HG03460 (cell line): ENCODE data around the gene SHANK3.
"Not testable (repeated sequence)": the region's sequence is repeated elsewhere in the genome, so short reads cannot be mapped to it uniquely, and the experiment has no call there.

Experiments
- ATAC-seq: cut with Tn5 transposase; IDR thresholded peaks from one replicate; pipeline ENCODE4 v1.9.1; 2021; ENCODE audit not compliant: unreplicated experiment

The SHANK3 gene

DNA sequence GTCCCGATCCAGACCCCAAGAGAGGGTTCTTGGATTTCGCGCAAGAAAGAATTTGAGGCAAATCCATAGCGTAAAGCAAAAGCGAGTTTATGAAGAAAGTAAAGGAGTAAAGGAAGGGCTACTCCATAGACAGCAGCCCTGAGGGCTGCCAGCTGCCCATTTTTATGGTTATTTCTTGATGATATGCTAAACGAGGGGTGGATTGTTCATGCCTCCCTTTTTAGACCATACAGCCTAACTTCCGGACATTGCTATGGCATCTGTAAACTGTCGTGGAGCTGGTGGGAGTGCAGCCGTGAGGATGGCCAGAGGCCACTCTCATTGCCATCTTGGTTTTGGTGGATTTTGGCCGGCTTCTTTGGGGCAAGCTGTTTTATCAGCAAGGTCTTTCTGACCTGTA, 19.4 kb upstream of the SHANK3 start:
- ATAC-seq: no peak

DNA sequence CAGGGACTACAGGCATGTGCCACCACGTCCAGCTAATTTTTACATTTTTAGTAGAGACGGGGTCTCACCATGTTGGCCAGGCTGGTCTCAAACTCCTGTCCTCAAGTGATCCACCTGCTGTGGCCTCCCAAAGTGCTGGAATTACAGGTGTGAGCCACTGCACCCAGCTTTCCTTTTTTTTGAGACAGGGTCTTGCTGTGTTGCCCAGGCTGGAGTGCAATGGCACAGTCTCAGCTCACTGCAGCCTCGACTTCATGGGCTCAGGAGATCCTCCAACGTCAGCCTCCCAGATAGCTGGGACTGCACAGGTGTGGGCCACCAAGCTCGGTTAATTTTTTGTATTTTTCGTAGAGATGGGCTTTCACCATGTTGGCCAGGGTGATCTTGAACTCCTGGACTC, 18.0 kb upstream of the SHANK3 start:
- ATAC-seq: not testable (repeated sequence)

- ATAC-seq: no peak
These were observed 16.2 kb upstream of the SHANK3 start for GRCh38 chr22:50656122-50657070.

GRCh38 chr22:50657925-50658324, 14.7 kb upstream of the SHANK3 start:
- no peak for ATAC-seq

- not testable (repeated sequence) for ATAC-seq
These were observed 12.9 kb upstream of the SHANK3 start for GRCh38 chr22:50659711-50660110.

GRCh38 chr22:50660306-50660705, 12.3 kb upstream of the SHANK3 start:
- no peak for ATAC-seq

GRCh38 chr22:50665212-50665611, 7.4 kb upstream of the SHANK3 start:
- no peak for ATAC-seq

DNA sequence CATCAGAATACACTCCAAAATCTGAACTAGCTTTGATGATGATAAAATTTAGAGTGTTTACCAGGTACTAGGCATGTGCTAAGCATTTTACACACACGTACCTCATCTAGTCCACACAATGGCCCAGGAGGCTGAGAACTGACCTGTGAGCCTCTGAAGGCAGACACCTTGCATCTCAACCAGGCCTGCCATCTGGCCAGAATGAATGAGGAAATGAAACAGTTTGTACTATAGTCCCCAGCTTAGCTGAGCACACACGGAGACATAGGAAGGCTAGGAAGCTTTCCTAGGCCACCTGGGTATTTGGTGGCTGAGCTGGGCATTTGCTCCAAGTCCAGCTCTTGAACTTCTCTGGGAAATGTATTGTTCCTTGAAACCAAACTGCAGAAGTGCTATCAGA, 6.9 kb upstream of the SHANK3 start:
- no peak for ATAC-seq

- no peak for ATAC-seq
These were observed 2.1 kb upstream of the SHANK3 start for GRCh38 chr22:50670513-50670912.

- ATAC-seq: no peak
These were observed 1.6 kb upstream of the SHANK3 start for GRCh38 chr22:50670914-50671538.

DNA sequence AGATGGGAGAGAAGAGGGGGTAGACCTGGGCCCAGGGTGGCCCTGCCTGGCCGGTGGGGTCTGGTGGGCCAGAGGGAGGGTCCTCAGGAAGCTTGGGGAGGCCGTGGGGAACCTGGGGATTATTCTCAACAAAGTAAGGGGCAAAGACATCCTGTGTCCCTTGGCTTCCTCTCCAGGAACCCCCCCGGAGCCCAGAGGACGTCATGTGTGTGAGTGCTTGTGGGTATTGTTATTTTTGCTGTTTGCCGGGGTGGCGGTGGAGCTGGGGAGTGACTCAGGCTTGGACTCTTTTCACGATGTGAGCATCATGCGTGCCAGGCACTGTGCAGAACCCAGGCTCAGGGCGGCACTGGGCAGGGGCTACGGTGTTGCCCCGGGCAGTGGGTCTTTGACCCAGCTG, 982 bp upstream of the SHANK3 start:
- no peak for ATAC-seq

DNA sequence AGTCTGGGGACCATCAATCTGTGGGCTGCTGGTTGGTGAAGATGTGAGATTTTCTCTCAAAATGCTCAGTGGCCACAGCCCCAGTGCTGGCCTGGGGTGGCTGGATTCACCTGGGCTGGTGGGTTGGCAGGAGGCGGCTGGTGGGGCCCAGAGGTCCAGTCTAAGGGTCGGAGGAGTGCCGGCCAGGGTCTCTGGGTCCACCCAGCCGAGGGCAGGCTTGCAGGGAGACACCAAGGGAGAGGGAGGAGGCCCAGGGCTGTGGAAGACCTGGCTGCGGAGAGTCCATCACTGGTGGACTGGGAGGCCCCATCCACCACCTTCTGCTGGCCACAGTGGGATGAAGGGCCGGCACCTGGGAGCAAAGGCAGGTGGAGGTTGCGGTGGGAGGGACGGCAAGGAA, 582 bp upstream of the SHANK3 start:
- no peak for ATAC-seq

DNA sequence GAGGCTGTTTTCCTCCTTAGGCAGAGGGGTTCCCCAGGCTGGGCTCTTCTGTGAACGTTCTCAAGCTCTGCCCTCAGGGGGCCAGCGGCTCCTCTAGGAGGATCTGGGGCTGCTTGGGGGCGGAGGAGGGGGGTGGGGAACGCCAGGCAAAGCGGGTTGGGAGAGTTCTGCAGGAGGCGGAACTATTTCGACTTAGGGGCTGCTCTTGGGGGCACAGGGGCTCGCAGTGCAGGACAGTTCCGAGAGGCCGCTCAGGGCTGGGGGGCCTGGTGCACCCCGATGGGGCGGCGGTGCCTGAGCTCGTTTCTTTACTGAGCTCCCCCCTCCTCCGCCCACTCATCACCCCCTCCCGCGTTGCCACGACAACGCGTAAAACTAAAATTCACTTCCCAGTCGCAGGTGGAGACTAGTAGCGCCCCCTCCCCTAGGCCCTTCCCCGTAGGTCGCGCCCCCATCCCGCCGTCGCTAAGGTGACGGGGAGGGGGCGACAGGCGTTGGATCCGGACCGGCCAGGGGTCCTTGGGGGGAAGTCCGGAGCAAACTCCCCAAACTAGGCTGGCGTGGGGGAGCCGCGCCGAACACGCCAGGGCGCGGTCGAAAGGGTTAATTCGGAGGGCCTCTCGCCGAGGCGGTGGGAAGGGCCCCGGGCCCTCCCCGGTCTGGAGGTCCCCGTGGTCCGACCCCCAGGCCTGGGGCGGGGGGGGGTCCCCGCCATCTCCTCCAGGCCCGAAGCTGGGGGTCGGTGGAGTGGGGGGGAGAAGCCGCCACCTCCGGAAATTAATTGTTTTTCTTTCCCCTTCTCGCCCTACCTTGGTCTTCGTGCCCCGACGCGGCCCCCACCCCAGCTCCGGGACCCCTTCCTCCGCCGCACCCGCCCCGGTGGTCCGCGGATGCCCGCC, 857 bp downstream of the SHANK3 start:
- no peak for ATAC-seq

DNA sequence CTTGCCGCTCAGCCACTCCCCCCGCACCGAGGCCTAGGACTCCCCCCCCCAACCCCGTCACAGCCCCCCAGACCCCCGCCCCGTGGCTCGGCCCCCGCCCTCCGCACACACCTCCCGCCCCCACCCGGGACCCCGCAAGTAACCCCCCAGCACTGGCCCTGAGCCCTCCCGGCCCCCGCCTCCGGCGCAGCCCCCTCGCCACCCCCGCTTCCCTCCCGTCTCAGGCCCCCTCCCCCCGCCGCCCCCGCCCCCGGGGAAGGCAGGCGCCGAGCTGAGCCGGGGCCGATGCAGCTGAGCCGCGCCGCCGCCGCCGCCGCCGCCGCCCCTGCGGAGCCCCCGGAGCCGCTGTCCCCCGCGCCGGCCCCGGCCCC, 1.5 kb downstream of the SHANK3 start:
- no peak for ATAC-seq

DNA sequence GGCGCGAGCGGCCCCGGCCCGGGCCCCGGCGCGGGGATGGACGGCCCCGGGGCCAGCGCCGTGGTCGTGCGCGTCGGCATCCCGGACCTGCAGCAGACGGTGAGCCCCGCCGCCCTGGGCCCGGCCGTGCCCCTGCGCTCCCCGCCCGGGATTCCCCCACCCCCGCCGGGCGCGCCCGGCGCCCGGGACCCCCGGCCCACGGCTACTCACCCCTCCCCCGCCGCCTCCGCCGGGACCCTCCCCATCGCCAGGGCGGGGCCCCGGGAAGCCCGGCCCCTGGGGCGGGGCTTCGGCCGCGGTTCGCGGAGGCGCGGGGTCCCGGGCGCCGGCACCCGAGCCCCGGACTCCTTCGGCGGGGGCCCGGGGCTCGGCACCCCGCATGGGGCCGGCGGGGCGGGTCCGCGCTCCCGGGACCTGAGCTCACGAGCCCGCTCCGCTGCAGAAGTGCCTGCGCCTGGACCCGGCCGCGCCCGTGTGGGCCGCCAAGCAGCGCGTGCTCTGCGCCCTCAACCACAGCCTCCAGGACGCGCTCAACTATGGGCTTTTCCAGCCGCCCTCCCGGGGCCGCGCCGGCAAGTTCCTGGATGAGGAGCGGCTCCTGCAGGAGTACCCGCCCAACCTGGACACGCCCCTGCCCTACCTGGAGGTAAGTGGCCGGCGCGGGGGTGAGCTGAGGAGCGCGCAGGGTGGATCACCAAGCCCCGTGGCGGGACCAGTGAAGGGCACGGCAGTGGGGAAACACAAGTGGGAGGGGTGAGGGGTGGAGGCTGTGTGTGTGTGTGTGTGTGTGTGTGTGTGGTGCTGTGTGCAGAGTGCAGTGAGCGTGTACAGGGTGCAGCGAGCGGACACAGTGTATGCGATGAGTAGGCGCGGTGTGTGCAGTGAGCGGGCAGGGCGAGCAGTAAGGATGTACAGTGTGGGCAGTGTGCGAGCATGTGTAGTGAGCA, 2.3 kb downstream of the SHANK3 start:
- ATAC-seq: no peak

DNA sequence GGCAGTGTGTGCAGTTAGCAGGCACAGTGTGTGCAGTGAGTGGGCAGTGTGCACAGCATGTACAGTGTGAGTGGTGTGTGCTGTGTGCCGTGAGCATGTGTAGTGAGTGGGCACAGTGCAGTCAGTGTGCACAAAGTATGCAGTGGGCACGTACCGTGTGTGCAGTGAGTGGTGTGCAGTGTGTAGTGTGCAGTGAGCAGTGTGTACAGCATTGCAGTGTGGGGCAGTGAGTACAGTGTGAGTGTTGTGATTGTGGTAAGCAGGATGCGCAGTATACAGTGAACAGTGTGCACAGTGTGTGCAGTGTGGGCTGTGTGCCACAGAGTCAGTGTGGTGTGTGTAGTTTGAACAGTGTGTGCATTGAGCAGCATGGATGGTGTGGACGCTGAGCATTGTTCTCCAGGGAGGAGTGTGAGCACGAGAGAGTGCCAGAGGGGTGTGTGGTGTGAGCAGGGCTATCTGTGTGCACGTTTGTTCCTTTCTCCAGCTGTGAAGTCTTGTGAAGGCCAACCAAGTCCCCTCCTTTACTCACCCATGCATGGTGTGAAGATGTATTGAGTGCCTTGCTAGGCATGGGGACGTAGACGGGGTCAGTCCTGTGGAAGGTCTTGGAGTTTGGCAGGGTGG, 3.0 kb downstream of the SHANK3 start:
- no peak for ATAC-seq

GRCh38 chr22:50676180-50676636, 3.6 kb downstream of the SHANK3 start:
- no peak for ATAC-seq

DNA sequence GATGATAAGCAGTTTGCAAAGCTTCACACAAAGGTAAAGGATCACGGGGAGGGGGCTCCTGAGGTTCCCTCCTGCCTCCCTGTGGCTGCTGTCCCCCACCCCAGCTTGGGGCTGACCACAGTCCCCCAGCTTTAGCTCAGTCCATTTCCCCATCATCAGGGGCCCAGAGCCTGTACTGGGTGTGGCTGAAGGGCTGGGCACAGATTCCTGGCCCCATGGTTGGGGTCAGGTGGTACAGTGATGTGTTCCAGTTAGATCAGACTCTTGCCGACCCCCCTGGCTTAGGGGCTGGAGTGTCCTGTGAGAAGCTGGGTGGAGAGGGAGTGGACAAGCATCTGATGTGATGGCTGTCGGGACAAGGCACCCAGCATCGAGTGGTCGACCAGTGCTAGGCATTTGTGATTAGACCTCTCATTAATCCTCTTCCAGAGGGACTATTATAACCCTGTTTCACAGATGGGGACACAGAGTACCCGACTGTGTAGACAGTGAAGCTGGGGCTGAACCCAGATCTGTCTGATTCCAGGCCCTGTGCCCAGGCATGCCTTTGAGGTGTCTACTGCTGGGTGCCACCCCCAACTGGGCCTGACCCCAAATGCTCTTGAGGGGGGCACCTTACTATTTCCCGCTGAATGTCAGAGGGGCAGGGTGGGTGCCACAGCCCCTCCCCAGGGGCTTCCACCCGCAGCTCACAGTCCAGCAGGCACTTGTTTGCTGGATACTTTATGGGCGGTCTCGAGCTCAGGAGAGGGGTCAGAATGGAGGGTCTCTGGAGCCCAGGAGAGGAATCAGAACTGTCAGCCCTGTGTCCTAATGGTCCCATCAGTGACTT, 4.3 kb downstream of the SHANK3 start:
- no peak for ATAC-seq
